ENCODE data around the gene TCHHL1. TPM values are rescaled to one million over a fixed set of nuclear protein-coding genes. Genes with fewer than 3 reads are reported as not detected.

TCHHL1 gene
- total RNA-seq, 1 donor from 2014 or later: not detected

DNA sequence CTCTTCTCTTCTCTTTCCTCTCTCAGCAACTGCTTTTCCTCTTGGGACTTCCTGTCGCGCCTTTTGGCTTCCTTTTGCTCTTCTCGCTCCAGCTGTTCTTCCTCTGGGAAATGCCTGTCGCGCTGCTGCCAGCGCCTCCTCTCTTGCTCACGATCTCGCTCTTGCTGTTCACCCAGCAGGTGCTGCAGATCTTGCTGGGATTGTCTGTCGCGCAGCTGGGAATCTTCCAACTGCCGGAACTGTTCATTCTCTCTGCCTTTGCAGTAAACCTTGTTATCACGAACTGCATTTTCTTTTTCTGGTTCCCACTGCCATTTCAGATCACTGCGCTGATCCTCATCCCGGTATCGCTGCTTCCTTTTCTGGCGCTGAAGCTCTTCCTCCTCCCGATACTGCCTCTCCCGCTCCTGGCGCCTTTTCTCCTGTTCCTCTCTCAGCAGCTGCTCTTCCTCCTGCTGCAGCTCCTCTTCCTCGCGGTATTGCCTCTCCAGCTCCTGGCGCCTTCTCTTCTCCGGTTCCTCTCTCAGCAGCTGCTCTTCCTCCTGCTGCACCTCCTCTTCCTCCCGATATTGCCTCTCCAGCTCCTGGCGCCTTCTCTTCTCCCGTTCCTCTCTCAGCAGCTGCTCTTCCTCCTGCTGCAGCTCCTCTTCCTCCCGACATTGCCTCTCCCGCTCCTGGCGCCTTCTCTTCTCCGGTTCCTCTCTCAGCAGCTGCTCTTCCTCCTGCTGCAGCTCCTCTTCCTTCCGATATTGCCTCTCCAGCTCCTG is 20.6 kb upstream of the TCHHL1 start:
- DNase-seq (ENCODE audit: low read depth): no peak
- TF ChIP-seq CTCF (conservative IDR thresholded peaks at IDR 0.05; ENCODE audit: low read depth, low read length): no peak
- H3K4me3 ChIP-seq (ENCODE audit: low read depth, low read length): peak overlapping the region; percentile 57

DNA sequence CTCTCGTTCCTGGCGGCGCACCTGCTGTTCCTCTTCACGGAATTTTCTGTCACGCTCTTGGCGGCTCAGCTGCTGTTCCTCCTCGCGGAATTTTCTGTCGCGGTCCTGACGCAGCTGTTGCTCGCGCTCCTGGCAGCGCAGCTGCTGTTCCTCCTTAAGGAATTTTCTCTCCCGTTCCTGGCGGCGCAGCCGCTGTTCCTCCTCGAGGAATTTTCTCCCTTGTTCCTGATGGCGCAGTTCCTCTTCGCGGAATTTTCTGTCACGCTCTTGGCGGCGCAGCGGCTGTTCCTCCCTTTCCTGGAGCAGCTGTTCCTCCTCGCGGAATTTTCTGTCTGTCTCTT is 20.0 kb upstream of the TCHHL1 start:
- DNase-seq (ENCODE audit: low read depth): no peak
- TF ChIP-seq CTCF (conservative IDR thresholded peaks at IDR 0.05; ENCODE audit: low read depth, low read length): no peak
- peak overlapping the region; percentile 57 for H3K4me3 ChIP-seq (ENCODE audit: low read depth, low read length)

DNA sequence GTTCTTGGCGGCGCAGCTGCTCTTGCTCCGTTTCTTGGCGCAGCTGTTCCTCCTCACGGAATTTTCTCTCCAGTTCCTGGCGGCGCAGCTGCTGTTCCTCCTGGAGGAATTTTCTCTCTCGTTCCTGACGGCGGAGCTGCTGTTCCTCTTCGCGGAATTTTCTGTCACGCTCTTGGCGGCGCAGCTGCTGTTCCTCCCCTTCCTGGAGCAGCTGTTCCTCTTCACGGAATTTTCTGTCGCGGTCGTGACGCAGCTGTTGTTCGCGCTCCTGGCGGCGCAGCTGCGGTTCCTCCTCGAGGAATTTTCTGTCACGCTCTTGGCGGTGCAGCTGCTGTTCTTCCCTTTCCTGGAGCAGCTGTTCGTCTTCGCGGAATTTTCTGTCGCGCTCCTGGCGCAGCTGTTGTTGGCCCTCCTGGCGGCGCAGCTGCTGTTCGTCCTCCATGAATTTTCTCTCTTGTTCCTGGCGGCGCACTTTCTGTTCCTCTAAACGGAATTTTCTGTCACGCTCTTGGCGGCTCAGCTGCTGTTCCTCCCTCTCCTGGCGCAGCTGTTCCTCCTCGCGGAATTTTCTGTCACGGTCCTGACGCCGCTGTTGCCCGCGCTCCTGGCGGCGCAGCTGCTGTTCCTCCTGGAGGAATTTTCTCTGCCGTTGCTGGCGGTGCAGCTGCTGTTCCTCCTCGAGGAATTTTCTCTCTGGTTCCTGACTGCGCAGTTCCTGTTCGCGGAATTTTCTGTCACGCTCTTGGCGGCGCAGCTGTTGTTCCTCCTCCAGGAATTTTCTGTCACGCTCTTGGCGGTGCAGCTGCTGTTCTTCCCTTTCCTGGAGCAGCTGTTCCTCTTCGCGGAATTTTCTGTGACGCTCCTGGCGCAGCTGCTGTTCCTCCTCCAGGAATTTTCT is 19.4 kb upstream of the TCHHL1 start:
- H3K4me3 ChIP-seq (ENCODE audit: low read depth, low read length): peak overlapping the region; percentile 57
- no peak for TF ChIP-seq CTCF (conservative IDR thresholded peaks at IDR 0.05; ENCODE audit: low read depth, low read length)
- no peak for DNase-seq (ENCODE audit: low read depth)

DNA sequence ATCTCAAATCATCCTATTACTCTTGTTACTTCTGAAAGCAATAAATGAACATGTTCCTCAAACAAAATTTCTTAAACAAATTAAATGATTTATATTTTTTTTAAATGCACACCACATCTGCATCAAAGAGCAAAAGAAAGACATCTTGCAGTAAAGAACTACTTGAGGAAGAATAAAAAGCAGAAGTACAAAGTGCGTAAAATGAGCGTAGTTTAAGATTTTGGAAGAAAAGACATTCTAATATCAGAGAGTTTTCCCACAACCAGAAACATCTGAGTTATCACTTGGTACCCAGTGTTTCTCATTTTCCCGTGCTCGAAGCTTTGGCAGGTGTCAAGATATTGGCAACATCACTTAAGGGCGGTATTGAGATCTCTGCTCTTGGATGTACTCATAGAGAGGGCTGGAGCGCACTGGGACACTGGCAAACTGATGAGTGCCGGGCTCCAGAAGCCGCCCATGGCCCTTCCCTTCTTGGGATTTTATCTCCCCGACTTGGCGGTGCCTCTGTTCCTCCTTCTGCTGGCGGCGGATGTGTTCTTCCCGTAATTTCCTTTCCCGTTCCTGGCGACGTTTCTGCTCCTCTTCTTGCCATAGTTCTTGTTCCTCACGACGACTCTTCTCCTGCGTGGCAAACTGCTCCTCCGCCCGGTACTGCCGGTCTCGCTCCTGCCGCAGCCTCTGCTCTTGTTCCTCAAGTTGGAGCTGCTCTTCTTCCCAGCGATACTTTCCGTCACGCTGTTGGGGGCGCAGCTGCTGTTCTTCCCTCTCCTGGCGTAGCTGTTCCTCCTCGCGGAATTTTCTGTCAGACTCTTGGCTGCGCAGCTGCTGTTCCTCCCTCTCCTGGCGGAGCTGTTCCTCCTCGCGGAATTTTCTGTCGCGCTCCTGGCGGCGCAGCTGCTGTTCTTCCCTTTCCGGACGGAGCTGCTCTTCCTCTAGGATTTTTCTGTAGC is 18.4 kb upstream of the TCHHL1 start:
- DNase-seq (ENCODE audit: low read depth): no peak
- peak overlapping the region; percentile 57 for H3K4me3 ChIP-seq (ENCODE audit: low read depth, low read length)
- TF ChIP-seq CTCF (conservative IDR thresholded peaks at IDR 0.05; ENCODE audit: low read depth, low read length): no peak

DNA sequence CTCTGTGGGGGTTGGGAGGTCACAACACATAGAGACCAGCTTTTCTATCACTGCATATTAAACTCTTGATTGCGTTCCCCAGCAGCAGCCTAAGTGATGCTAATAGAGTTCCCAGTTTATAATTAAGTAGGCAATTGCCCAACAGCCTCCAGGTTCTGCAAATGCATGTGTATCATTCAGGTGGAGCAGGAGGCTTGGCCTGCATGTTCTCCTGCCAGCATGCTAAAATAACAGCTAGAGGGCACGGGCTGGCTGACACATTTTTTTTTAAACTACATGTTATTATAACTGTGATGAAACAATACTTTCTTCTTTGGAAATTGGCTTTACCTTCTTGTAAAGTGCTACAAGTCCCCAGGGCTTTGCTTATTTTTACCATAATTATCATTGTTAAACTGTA is 16.0 kb upstream of the TCHHL1 start:
- DNase-seq (ENCODE audit: low read depth): no peak
- H3K4me3 ChIP-seq (ENCODE audit: low read depth, low read length): no peak overlapping the region
- TF ChIP-seq CTCF (conservative IDR thresholded peaks at IDR 0.05; ENCODE audit: low read depth, low read length): no peak

DNA sequence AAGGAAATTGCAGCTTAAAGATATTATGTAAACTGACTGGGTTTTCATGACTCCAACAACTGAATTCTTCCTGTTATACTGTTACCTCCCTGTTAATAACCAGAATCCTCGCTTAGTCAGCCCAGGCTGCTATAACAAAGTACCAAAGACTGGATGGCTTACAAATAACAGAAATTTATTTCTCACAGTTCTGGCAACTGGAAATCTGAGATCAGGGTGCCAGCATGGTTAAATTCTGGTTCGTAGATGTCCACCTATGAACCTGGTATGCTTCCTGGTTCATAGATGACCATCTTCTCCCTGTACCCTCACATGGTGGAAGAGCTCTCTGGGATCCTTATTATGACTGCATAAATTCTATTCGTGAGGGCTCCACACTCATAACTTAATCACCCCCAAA is 8.1 kb upstream of the TCHHL1 start:
- DNase-seq (ENCODE audit: low read depth): no peak
- no peak overlapping the region for H3K4me3 ChIP-seq (ENCODE audit: low read depth, low read length)
- no peak for TF ChIP-seq CTCF (conservative IDR thresholded peaks at IDR 0.05; ENCODE audit: low read depth, low read length)
